ENCODE data around the gene SEPTIN2. TPM values are rescaled to one million over a fixed set of nuclear protein-coding genes. Genes with fewer than 3 reads are reported as not detected.

Gene SEPTIN2
- total RNA-seq, 4 donors from 2014 or later, result 340 to 417 (median 365) TPM

DNA sequence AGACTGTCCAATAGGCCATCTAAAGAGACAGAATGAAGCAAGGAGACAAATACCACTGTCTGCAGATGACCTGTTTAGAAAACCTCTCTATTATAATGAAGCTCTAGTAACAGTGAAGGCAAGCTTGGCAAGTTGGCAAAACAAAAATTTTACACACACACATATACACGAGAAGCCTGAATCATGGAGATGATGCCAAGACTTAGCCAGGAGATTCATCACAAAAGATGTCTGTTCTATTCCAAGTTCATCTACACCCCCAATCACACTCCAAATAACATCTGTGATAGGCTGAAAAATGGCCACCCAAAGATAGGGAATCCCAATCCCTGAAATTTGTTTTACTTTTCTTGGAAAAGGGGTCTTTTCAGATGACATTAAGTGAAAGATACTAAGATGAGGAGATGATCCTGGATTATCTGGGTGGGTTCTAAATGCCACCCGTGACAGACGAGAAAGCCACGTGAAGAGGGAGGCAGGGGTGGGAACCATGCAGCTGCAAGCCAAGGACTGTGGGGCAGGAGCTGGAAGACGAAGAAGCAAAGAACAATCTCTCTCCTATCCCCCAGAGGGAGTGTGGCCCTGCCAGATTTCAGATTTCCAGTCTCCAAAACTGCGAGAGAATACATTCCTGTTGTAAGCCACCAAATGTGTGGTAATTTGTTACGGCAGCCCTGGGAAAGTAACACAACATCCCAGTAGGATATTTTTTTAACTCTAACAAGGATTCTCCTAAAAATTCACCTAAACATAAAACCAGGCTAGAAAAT lies 20.2 kb upstream of the SEPTIN2 start:
- Histone ChIP-seq H3K4me1 (no peaks in the 10 kb centered on the region), H3K27ac (no peak overlapping the region)
- 81 to 93% methylated on average over 7 of the region's 7 CpGs for WGBS, 2 donors

DNA sequence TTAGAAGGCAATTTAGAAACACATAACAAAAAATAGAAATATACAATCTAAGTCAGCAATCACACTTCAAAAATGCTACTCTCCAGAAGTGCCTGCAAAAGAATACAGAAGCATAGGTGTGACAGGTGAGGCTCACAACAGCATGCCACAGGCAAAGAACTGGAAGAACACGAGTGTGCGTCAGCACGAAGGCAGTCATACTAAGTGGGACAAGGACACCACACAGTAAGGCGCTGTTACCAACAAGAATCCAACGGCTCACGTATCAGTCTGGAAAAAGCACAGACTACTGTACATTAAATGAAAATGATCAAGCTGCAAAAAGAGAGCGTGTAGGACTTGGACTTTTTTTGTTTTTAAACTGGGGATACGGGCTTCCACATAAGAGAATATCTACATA lies 19.0 kb upstream of the SEPTIN2 start:
- Histone ChIP-seq H3K4me1 (peaks cover 0 to 1% of the 10 kb centered on the region in 2 donors), H3K27ac (no peak overlapping the region), H3K36me3 (no peaks in the 10 kb centered on the region), H3K27me3 (no peaks in the 10 kb centered on the region), H3K4me3 (replicated peaks in 1 of 3) (no peak overlapping the region), H3K9me3 (no peaks in the 10 kb centered on the region)
- TF ChIP-seq POLR2A (IDR thresholded peaks at IDR 0.05), result no peak
- TF ChIP-seq, protein P1, sequence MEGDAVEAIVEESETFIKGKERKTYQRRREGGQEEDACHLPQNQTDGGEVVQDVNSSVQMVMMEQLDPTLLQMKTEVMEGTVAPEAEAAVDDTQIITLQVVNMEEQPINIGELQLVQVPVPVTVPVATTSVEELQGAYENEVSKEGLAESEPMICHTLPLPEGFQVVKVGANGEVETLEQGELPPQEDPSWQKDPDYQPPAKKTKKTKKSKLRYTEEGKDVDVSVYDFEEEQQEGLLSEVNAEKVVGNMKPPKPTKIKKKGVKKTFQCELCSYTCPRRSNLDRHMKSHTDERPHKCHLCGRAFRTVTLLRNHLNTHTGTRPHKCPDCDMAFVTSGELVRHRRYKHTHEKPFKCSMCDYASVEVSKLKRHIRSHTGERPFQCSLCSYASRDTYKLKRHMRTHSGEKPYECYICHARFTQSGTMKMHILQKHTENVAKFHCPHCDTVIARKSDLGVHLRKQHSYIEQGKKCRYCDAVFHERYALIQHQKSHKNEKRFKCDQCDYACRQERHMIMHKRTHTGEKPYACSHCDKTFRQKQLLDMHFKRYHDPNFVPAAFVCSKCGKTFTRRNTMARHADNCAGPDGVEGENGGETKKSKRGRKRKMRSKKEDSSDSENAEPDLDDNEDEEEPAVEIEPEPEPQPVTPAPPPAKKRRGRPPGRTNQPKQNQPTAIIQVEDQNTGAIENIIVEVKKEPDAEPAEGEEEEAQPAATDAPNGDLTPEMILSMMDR (IDR thresholded peaks at IDR 0.05), result no peak
- intact Hi-C loops (cut with DNase I), result no loop called here
- 92 to 96% methylated on average over 8 of the region's 8 CpGs for WGBS, 2 donors
- DNase-seq, result no peak

More for the DNA sequence above, 20.2 kb upstream of the SEPTIN2 start:
- no peak for DNase-seq
- Histone ChIP-seq H3K9me3 (no peaks in the 10 kb centered on the region), H3K4me3 (replicated peaks in 1 of 3) (no peak overlapping the region), H3K36me3 (no peaks in the 10 kb centered on the region), H3K27me3 (no peaks in the 10 kb centered on the region)
- intact Hi-C loops (cut with DNase I), result no loop called here
- TF ChIP-seq, protein P1 (IDR thresholded peaks at IDR 0.05), result no peak

DNA sequence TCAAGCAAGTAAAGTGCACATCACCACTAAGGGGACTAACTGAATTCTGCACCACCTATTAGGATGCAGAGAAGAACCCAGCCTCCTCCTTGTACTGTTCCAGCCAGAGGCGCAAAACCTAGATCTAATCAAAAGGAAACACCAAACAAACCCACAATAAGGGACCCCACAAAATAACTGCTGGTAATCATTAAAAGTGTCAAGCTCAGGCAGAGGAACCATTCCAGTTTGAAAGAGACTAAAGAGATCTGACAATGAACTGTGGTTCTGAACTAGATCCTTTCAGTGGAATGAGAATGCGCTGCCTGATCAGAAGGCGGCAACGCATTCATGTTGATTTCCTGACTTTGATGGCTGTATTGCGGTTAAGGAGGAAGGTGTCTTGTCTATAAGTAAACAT lies 17.1 kb upstream of the SEPTIN2 start:
- no peak for DNase-seq
- Histone ChIP-seq H3K9me3 (no peaks in the 10 kb centered on the region), H3K4me3 (replicated peaks in 1 of 3) (no peak overlapping the region), H3K27ac (no peak overlapping the region), H3K36me3 (no peaks in the 10 kb centered on the region), H3K27me3 (no peaks in the 10 kb centered on the region), H3K4me1 (peaks cover 7 to 19% of the 10 kb centered on the region in 2 donors)
- no peak for TF ChIP-seq POLR2A (IDR thresholded peaks at IDR 0.05)
- TF ChIP-seq, protein P1 (IDR thresholded peaks at IDR 0.05), result no peak
- intact Hi-C loops (cut with DNase I), result no loop called here
- WGBS, 2 donors, result 93 to 94% methylated on average over 5 of the region's 5 CpGs

DNA sequence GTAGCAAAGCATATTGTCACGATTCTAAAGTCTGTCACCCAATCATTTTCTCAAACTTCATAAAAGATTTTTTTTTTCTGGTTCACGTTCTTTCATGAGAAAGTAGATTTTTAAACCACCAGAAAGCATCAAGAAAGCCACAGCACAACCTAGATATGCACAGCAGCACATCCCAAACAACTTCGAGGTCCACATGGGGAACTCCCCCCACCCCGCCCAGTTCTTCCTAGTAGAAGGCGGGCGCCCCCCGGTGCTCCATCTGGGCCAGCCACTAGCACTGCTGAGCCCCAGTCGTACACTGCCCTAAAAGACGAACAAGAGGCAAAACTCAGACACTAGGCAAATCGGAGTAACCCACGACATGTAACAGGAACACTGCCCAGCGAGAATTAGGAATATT lies 15.7 kb upstream of the SEPTIN2 start:
- peaks cover 7 to 20% of the 10 kb centered on the region in 2 donors for H3K4me1 ChIP-seq
- H3K27me3 ChIP-seq, result no peaks in the 10 kb centered on the region
- H3K9me3 ChIP-seq, result no peaks in the 10 kb centered on the region
- intact Hi-C loops (cut with DNase I), result no loop called here
- no peak overlapping the region for H3K27ac ChIP-seq
- no peak for DNase-seq
- H3K4me3 ChIP-seq (replicated peaks in 1 of 3), result no peak overlapping the region
- TF ChIP-seq, protein P1 (IDR thresholded peaks at IDR 0.05), result no peak
- TF ChIP-seq POLR2A (IDR thresholded peaks at IDR 0.05), result no peak
- H3K36me3 ChIP-seq, result no peaks in the 10 kb centered on the region
- WGBS, 2 donors, result 86 to 92% methylated on average over 12 of the region's 12 CpGs

DNA sequence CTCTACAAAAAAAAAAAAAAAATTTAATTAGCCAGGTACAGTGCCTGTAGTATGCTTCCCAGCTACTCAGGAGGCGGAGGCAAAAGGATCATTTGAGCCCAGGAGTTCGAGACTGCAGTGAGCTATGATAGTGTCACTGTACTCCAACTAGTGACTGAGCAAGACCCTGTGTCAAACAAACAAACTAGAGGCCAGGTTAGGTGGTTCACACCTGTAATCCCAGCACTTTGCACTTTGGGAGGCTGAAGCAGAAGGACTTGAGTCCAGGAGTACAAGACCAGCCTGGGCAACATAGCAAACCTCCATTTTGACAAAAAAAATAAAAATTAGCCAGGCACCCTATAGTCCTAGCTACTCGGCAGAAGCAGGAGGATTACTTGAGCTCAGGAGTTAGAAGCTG lies 13.6 kb upstream of the SEPTIN2 start:
- DNase-seq, result no peak
- Histone ChIP-seq H3K36me3 (no peaks in the 10 kb centered on the region), H3K9me3 (no peaks in the 10 kb centered on the region), H3K4me3 (replicated peaks in 1 of 3) (no peak overlapping the region), H3K27me3 (no peaks in the 10 kb centered on the region), H3K27ac (no peak overlapping the region), H3K4me1 (peaks cover 8 to 20% of the 10 kb centered on the region in 2 donors)
- TF ChIP-seq POLR2A (IDR thresholded peaks at IDR 0.05), result no peak
- TF ChIP-seq, protein P1 (IDR thresholded peaks at IDR 0.05), result no peak
- 69 to 73% methylated on average over 3 of the region's 3 CpGs for WGBS, 2 donors
- intact Hi-C loops (cut with DNase I), result no loop called here

Measured in thyroid gland (tissue), 4 donors.